K562 (cell line): ENCODE measurements around the gene GATC. TPM values are rescaled to one million over a fixed set of nuclear protein-coding genes. Genes with fewer than 3 reads are reported as not detected.
"Not testable (repeated sequence)": the region's sequence is repeated elsewhere in the genome, so short reads cannot be mapped to it uniquely, and the experiment has no call there.

Source experiments
- ARID1B ChIP-seq: fragments of 450-650 bp; IDR thresholded peaks from 2 replicates; pipeline ENCODE4 v1.6.1; 2016; ENCODE audit warnings: antibody characterized with exemption, mild to moderate bottlenecking, inconsistent platforms
- CBFA2T3 ChIP-seq: fragments of 450-650 bp; IDR thresholded peaks from 2 replicates; pipeline ENCODE4 v1.6.1; 2017
- EP300 ChIP-seq: IDR thresholded peaks from 2 replicates; pipeline ENCODE4 v1.6.1; 2012; ENCODE audit warnings: low read length, improper control_type of control experiment
- FOXA3 ChIP-seq, 2 experiments: fragments of 450-650 bp in 1 of 2; sonication (generic) in 1 of 2; formaldehyde crosslinking; IDR thresholded peaks in 1 of 2; conservative IDR thresholded peaks in 1 of 2; 2 replicates each; pipeline versions ENCODE4 v1.4.0 to v1.8.0; 2020 to 2022; ENCODE audit warnings: mild to moderate bottlenecking in 2 of 2, missing genetic modification reagents in 1 of 2
- MYNN ChIP-seq, 2 experiments: sonication (generic); formaldehyde crosslinking in 1 of 2; IDR thresholded peaks; 2 replicates each; pipeline versions ENCODE4 v1.5.0 to v1.6.1; 2016 to 2020; ENCODE audit warnings: antibody characterized with exemption in 1 of 2, missing genetic modification reagents in 1 of 2
- NR2C1 ChIP-seq, 2 experiments: fragments of 450-650 bp; IDR thresholded peaks; 2 replicates each; pipeline ENCODE4 v1.6.1; 2017; ENCODE audit warnings: mild to moderate bottlenecking in 2 of 2, antibody characterized with exemption in 1 of 2, inconsistent platforms in 1 of 2, missing compliant biosample characterization in 1 of 2, missing genetic modification characterization in 1 of 2
- TAL1 ChIP-seq: fragments of 450-650 bp; IDR thresholded peaks from 2 replicates; pipeline ENCODE4 v1.6.1; 2016; ENCODE audit warnings: mild to moderate bottlenecking
- TCF3 ChIP-seq: sonication (generic); formaldehyde crosslinking; IDR thresholded peaks from 2 replicates; pipeline ENCODE4 v1.4.0; 2020; ENCODE audit warnings: mild to moderate bottlenecking, missing genetic modification reagents
- TOE1 ChIP-seq, 2 experiments: fragments of 450-650 bp in 1 of 2; sonication (generic) in 1 of 2; formaldehyde crosslinking in 1 of 2; IDR thresholded peaks; 2 replicates each; pipeline versions ENCODE4 v1.7.1 to v1.8.0; 2016 to 2022; ENCODE audit warnings: borderline replicate concordance in 2 of 2, mild to moderate bottlenecking in 2 of 2, antibody characterized with exemption in 1 of 2, inconsistent platforms in 1 of 2, low read depth in 1 of 2, missing genetic modification reagents in 1 of 2, moderate library complexity in 1 of 2
- ZFX ChIP-seq: sonication (generic); formaldehyde crosslinking; IDR thresholded peaks from 2 replicates; pipeline ENCODE4 v1.8.0; 2022; ENCODE audit warnings: mild to moderate bottlenecking, missing genetic modification reagents, moderate library complexity
- polyA plus RNA-seq, 8 experiments: library from polyadenylated mRNA; depleted of rRNA in 4 of 8; stranded (reverse) in 5 of 8; unstranded in 3 of 8; fragments of >200 nt; fragmentation: Nextera tagmentation in 2 of 8; fragmentation: Illumina TruSeq in 1 of 8; extraction: Ambion mirVana in 2 of 8; extraction: Trizol in 1 of 8; gene quantifications; 2 replicates each; pipeline versions ENCODE4 v1.2.1 to v1.2.3, GENCODE V29; 2011 to 2014; ENCODE audit warnings: inconsistent platforms in 1 of 8, missing spikeins in 1 of 8
- total RNA-seq, 7 experiments: library from RNA; depleted of rRNA in 6 of 7; stranded (reverse); fragments of >200 nt in 6 of 7; fragmentation: Illumina TruSeq in 2 of 7; extraction: Trizol in 2 of 7; gene quantifications; 2 replicates each; pipeline versions ENCODE4 v1.2.1 to v1.2.3, GENCODE V29; 2011 to 2021; ENCODE audit warnings: low replicate concordance in 1 of 7
- TF ChIP-seq, protein P1 (sequence below): sonication (generic); IDR thresholded peaks from 2 replicates; pipeline ENCODE4 v1.6.1; 2016
- TF ChIP-seq, protein P2 (sequence below): fragments of 450-650 bp; formaldehyde crosslinking; IDR thresholded peaks from 2 replicates; pipeline ENCODE4 v1.4.0; 2020; ENCODE audit warnings: mild to moderate bottlenecking, mixed read lengths
- TF ChIP-seq, protein P3 (sequence below): sonication (generic); formaldehyde crosslinking; IDR thresholded peaks from 2 replicates; pipeline ENCODE4 v1.9.0; 2022; ENCODE audit warnings: mild to moderate bottlenecking, missing genetic modification reagents
- TF ChIP-seq, protein P4 (sequence below): sonication (generic); formaldehyde crosslinking; IDR thresholded peaks from 2 replicates; pipeline ENCODE4 v1.5.0; 2020; ENCODE audit warnings: missing genetic modification reagents
- TF ChIP-seq, protein P5 (sequence below), 2 experiments: IDR thresholded peaks in 1 of 2; conservative IDR thresholded peaks in 1 of 2; 2 replicates each; pipeline ENCODE4 v1.6.1; 2016; ENCODE audit warnings: low read depth in 2 of 2, mild to moderate bottlenecking in 1 of 2, missing compliant biosample characterization in 1 of 2, missing genetic modification characterization in 1 of 2, moderate library complexity in 1 of 2

GATC gene
- total and polyA plus RNA-seq, 9 of the 15 experiments (the other 6 are each of a cell fraction or from before 2014, with no cell fraction given), result 5.8 to 52.6 (median 28.2) TPM

DNA sequence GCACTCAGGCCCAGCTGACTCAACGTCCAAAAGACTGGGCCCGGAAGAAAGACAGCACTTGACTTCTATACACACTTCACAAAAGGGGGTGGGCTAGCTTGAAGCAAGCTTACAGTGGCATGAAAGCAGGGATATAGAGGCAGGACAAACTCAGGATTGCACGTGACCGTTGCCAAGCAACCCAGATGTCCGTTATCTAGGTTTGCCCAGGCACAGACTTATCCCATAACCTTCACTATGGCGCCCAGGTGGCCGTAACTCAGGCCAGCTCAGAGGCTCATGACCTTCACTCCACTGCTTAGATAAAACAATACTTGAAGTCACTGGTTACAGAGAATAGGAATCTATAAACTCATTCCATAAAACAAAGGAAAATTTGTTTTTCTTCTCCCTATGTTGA is 41.3 kb downstream of the GATC start (continued):
- TF ChIP-seq TOE1 (IDR thresholded peaks at IDR 0.05; ENCODE audit: borderline replicate concordance) (peak; percentile 84), FOXA3 (CRISPR knock-in tag; conservative IDR thresholded peaks at IDR 0.05 in 1 of 2, IDR thresholded peaks at IDR 0.05 in 1 of 2) (peak in 1 of 2 experiments; percentile 74; a peak in 1 of 4 replicates), ARID1B (peak; percentile 81), TAL1 (peak; percentile 73), MYNN (IDR thresholded peaks at IDR 0.05) (0 out of 2 replicates have a peak, but pooled peaks have one; percentile 53), NR2C1 (tag; IDR thresholded peaks at IDR 0.05) (0 out of 2 replicates have a peak, but pooled peaks have one; percentile 35), EP300 (peak; percentile 65), TCF3 (CRISPR knock-in tag) (peak; percentile 85), ZFX (peak; percentile 1; the same call in 1 of the 2 replicates), CBFA2T3 (peak; percentile 88)
- TF ChIP-seq TOE1 (CRISPR knock-in tag; IDR thresholded peaks at IDR 0.05; ENCODE audit: borderline replicate concordance, low read depth); MYNN (CRISPR knock-in tag; IDR thresholded peaks at IDR 0.05); NR2C1 (IDR thresholded peaks at IDR 0.05): not testable (repeated sequence)
- TF ChIP-seq, protein P1, sequence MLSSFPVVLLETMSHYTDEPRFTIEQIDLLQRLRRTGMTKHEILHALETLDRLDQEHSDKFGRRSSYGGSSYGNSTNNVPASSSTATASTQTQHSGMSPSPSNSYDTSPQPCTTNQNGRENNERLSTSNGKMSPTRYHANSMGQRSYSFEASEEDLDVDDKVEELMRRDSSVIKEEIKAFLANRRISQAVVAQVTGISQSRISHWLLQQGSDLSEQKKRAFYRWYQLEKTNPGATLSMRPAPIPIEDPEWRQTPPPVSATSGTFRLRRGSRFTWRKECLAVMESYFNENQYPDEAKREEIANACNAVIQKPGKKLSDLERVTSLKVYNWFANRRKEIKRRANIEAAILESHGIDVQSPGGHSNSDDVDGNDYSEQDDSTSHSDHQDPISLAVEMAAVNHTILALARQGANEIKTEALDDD, result peak; percentile 25; the same call in 1 of the 2 replicates
- TF ChIP-seq, protein P2, sequence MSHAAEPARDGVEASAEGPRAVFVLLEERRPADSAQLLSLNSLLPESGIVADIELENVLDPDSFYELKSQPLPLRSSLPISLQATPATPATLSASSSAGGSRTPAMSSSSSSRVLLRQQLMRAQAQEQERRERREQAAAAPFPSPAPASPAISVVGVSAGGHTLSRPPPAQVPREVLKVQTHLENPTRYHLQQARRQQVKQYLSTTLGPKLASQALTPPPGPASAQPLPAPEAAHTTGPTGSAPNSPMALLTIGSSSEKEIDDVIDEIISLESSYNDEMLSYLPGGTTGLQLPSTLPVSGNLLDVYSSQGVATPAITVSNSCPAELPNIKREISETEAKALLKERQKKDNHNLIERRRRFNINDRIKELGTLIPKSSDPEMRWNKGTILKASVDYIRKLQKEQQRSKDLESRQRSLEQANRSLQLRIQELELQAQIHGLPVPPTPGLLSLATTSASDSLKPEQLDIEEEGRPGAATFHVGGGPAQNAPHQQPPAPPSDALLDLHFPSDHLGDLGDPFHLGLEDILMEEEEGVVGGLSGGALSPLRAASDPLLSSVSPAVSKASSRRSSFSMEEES, result peak; percentile 54
- TF ChIP-seq, protein P3, sequence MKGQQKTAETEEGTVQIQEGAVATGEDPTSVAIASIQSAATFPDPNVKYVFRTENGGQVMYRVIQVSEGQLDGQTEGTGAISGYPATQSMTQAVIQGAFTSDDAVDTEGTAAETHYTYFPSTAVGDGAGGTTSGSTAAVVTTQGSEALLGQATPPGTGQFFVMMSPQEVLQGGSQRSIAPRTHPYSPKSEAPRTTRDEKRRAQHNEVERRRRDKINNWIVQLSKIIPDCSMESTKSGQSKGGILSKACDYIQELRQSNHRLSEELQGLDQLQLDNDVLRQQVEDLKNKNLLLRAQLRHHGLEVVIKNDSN (CRISPR knock-in tag), result peak; percentile 56; the same call in 1 of the 2 replicates
- TF ChIP-seq, protein P4, sequence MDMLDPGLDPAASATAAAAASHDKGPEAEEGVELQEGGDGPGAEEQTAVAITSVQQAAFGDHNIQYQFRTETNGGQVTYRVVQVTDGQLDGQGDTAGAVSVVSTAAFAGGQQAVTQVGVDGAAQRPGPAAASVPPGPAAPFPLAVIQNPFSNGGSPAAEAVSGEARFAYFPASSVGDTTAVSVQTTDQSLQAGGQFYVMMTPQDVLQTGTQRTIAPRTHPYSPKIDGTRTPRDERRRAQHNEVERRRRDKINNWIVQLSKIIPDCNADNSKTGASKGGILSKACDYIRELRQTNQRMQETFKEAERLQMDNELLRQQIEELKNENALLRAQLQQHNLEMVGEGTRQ (CRISPR knock-in tag), result peak; percentile 20; the same call in 1 of the 2 replicates
- TF ChIP-seq, protein P5, sequence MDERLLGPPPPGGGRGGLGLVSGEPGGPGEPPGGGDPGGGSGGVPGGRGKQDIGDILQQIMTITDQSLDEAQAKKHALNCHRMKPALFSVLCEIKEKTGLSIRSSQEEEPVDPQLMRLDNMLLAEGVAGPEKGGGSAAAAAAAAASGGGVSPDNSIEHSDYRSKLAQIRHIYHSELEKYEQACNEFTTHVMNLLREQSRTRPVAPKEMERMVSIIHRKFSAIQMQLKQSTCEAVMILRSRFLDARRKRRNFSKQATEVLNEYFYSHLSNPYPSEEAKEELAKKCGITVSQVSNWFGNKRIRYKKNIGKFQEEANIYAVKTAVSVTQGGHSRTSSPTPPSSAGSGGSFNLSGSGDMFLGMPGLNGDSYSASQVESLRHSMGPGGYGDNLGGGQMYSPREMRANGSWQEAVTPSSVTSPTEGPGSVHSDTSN (CRISPR knock-in tag; IDR thresholded peaks at IDR 0.05; ENCODE audit: low read depth), result not testable (repeated sequence)
- TF ChIP-seq, protein P5 (tag; conservative IDR thresholded peaks at IDR 0.05; ENCODE audit: low read depth), result 0 out of 2 replicates have a peak, but pooled peaks have one; percentile 13
